Limb (tissue), 2 donors: Measurements from ENCODE around the gene MYO5A.
"Not testable (repeated sequence)": the region's sequence is repeated elsewhere in the genome, so short reads cannot be mapped to it uniquely, and the experiment has no call there.

Experiments
- DNase-seq, 2 donors: peaks; one replicate each; pipeline ENCODE4 v3.0.0-alpha.2; 2016; ENCODE audit errors: extremely low spot score in 2 of 2

Gene MYO5A

GRCh38 chr15:52463638-52464037 lies 65.0 kb downstream of the MYO5A start:
- DNase-seq: no peak

DNA sequence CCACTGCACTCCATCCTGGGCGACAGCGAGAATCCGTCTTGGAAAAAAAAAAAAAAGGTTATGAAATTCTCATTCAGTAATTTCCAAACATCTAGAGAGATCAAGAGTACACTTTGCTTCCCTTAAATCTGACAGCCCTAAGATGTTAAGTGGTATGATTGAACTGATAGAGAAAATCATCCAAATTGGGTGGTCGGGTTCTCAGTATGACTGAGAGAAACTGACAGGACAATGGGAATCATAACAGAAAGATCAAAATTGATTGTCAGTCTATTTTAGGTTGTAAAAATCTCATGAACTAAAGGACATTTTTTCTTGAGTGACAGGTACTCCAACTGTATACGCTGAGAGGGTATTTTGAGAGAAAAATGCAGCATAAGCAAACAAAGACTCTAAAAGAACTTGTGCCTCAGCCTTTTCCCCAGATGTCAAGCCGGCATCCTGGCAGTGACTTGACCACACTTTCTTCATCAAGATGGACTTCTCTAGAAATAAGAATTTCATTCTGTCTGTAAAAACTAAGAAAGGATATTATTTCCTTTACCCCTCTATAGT lies 65.8 kb downstream of the MYO5A start:
- no peak for DNase-seq

DNA sequence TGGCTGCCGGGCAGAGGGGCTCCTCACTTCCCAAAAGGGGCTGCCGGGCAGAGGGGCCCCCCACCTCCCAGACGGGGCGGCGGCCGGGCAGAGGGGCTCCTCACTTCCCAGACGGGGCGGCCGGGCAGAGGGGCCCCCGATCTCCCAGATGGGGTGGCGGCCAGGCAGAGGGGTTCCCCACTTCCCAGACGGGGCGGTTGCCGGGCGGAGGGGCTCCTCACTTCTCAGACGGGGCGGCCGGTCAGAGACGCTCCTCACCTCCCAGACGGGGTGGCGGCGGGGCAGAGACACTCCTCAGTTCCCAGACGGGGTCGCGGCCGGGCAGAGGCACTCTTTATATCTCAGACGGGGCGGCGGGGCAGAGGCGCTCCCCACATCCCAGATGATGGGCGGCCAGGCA lies 69.0 kb downstream of the MYO5A start:
- not testable (repeated sequence) for DNase-seq

GRCh38 chr15:52459265-52459664 lies 69.4 kb downstream of the MYO5A start:
- not testable (repeated sequence) for DNase-seq

- DNase-seq: no peak
Measured at GRCh38 chr15:52448011-52448890, 80.4 kb downstream of the MYO5A start.

DNA sequence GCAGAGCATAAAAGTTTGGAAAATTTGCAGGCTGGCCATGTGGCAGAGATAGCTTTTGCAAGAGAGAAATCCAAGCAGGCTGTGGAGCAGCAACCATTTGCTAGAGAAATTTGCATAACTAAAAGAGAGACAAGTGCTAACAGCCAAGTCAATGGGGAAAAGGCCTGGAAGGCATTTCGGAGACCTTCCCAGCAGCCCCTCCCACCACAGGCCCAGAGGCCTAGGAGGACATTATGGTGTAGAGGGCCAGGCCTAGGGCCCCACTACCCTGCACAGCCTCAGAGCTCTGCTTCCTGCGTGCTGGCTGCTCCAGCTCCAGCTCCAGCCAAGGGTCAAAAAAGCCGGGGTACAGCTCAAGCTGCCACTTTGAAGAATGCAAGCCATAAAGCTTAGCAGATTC lies 82.7 kb downstream of the MYO5A start:
- DNase-seq: no peak

DNA sequence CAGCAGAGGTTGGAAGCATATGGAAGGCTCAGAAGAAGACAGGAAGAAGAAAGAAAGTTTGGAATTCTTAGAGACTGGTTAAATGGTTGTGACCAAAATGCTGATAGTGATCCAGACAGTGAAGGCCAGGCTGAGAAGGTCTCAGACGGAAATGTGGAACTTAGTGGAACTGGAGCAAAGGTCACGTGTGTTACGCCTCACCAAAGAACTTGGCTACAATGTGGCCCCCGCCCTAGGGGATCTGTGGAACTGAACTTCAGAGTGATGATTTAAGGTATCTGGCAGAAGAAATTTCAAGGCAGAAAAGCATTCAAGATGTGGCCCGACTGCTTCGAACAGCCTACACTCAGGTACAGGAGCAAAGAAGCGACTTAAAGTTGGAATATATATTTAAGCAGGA lies 83.1 kb downstream of the MYO5A start:
- DNase-seq: no peak

GRCh38 chr15:52443205-52443604 lies 85.5 kb downstream of the MYO5A start:
- not testable (repeated sequence) for DNase-seq

- no peak for DNase-seq
Measured at GRCh38 chr15:52441841-52442240, 86.8 kb downstream of the MYO5A start.

DNA sequence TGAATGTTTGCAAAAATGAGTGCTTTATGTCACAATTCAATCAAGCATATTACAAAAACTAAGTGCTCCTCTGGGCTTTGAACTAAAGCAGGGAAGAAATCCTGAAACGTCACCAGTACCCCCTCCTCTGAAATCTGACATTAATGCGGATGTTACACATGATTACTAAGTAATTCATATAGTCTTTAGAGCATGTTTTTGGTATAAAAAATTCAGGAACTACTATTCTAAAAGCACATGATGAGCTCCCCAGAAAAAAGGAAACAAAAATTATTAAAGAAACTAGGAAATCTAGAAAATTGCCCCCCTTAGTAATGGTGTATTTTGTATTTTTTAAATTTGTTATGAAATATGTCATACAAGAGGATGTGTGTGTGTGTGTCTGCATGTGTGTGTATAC lies 87.7 kb downstream of the MYO5A start:
- no peak for DNase-seq

DNA sequence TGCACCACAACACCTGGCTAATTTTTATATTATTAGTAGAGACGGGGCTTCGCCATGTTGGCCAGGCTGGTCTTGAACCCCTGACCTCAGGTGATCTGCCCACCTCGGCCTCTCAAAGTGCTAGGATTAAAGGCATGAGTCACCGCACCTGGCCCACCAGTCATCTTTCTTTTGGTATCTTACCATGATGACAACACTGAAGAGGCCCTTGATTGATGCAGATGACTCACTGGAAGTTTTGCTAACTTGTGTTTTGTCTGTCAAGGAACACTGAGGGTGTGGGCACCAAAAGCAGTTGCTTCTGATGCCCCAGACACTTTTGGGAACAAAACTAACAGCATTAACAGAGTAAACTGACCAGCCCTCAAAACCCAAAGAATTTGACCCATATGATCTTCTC lies 88.3 kb downstream of the MYO5A start:
- DNase-seq: no peak

GRCh38 chr15:52439470-52439869 lies 89.2 kb downstream of the MYO5A start:
- DNase-seq: no peak

- DNase-seq: not testable (repeated sequence)
Measured at GRCh38 chr15:52439042-52439441, 89.6 kb downstream of the MYO5A start.

DNA sequence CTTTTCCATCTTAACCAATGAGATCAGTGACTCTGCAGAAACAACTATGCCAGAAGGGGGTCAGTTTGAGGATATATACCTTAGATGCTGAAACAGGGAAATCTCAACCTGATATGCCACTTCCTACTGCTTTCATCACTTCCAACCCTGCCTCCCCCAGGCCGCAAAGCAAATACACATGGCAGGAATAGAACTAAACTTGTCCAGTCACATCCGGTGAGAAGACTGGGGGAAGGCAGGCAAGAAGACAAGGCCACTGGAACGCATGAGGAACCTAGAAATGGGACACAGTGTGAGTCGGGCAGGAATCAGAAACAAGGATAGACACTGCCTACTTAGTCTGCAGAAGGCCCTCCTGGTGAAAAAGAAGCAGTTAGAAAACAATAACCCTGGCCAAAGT lies 90.6 kb downstream of the MYO5A start:
- no peak for DNase-seq

GRCh38 chr15:52437646-52438045 lies 91.0 kb downstream of the MYO5A start:
- no peak for DNase-seq

- DNase-seq: no peak
Measured at GRCh38 chr15:52436981-52437380, 91.7 kb downstream of the MYO5A start.

DNA sequence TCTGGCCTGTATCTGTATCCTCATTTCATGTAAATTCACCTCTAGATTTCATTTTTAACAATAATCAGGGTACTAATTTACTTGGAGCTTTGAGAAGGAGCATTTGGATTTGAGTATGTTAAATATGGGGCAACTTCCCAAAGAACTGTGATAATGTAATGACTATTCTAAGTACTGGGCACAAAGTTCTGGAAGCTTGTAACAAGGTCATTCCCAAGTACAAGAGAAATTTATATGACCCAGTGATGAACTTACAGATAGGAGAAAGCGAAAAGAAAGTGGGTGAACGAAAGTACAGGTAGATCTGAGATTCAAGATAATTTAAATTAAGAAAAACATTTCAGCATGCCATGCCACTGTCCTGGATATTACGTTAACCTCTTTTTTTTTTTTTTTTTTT lies 93.8 kb downstream of the MYO5A start:
- no peak for DNase-seq

DNA sequence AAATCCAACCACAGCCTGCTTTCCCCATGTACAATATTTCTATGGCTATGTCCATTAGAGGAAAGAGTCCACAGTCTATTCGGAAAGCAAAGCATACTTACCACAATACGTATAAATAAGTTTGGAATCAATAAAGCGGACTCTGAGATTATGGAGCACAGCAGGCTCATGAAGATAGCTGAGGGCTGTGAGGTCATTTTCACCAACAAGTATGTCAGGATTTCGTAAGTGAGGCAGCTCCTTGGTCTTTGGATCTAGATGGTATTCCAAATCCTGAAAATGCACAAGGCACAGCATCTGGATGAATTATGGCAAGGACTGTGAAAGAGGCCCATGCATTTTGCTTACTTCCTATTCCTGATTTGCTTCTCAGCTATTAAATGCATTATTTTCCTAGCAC lies 100.4 kb downstream of the MYO5A start:
- no peak for DNase-seq

DNA sequence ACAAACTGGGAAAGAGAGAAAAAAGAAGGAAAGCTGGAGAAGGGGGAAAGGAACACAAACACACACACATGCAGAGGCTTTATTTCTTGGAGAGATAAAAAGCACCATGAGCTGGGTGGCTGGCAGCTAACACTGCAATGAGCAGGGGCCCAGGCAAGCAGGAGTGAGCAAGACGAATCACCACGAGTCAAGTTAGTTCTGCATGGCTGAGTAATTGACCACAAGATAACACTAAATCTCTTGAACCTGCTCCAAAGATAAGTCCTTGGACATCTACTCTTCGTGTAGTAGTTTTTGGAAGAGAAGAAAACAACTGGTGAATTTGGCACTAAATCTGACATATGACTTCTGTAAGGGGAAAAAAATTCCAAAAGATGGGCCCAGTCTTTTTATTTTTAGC lies 100.9 kb downstream of the MYO5A start:
- no peak for DNase-seq

GRCh38 chr15:52424856-52425431 lies 103.7 kb downstream of the MYO5A start:
- DNase-seq: no peak

- DNase-seq: no peak
Measured at GRCh38 chr15:52423852-52424251, 104.8 kb downstream of the MYO5A start.

- no peak for DNase-seq
Measured at GRCh38 chr15:52422001-52422400, 106.7 kb downstream of the MYO5A start.

- DNase-seq: no peak
Measured at GRCh38 chr15:52421029-52421428, 107.7 kb downstream of the MYO5A start.
